ENCODE measurements around the gene COPS4. TPM values are rescaled to one million over a fixed set of nuclear protein-coding genes. Genes with fewer than 3 reads are reported as not detected.

COPS4 gene
- total RNA-seq, 2 donors from 2014 or later = 50.5 to 56.9 TPM

DNA sequence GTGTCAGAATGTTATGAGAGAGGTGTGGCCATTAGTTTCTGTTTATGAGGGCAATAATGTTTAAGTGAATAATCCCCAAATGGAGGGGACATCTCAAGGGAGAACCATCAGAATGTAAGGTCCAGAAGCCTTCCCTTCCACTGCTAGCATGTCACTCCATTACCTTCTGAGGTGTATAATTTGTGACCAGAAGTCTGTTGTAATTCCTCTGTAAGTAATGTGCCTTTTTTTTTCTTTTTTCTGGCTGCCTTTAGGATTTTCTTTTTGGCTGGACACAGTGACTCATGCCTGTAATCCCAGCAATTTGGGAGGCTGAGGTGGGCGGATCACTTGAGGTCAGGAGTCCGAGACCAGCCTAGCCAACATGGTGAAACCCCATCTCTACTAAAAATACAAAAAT is 10.8 kb upstream of the COPS4 start:
- no peak overlapping the region for H3K27ac ChIP-seq
- H3K4me3 ChIP-seq = no peak overlapping the region
- 91% methylated on average over 2 of the region's 2 CpGs for WGBS
- H3K9me3 ChIP-seq = no peaks in the 10 kb centered on the region
- no peak for TF ChIP-seq CTCF (IDR thresholded peaks at IDR 0.05)
- no peak for TF ChIP-seq POLR2AphosphoS5 (IDR thresholded peaks at IDR 0.05)
- no peak for TF ChIP-seq POLR2A (IDR thresholded peaks at IDR 0.05)
- H3K36me3 ChIP-seq = no peaks in the 10 kb centered on the region
- DNase-seq (ENCODE audit: low spot score) = no peak
- intact Hi-C loops (cut with DNase I) = no loop called here
- no peaks in the 10 kb centered on the region for H3K4me1 ChIP-seq (replicated peaks)
- H3K27me3 ChIP-seq (replicated peaks; ENCODE audit: insufficient read depth) = no peaks in the 10 kb centered on the region

DNA sequence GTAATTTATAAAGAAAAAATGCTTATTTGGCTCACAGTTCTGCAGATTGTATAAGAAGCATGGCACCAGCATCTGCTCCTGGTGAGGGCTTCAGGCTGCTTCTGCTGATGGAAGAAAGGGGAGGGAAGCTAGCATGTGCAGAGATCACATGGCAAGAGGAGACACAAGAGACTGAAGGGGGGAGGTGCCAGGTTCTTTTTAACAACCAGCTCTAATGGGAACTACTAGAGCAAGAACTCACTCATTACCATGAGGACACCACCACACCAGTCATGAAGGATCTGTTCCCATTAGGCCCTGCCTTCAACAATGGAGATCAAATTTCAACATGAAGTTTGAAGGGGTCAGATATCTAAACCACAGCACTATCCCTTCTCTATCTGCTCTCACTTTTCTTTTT is 9.4 kb upstream of the COPS4 start:
- no peaks in the 10 kb centered on the region for H3K9me3 ChIP-seq
- no peaks in the 10 kb centered on the region for H3K27me3 ChIP-seq (replicated peaks; ENCODE audit: insufficient read depth)
- TF ChIP-seq POLR2A (IDR thresholded peaks at IDR 0.05) (no peak), CTCF (IDR thresholded peaks at IDR 0.05) (no peak), POLR2AphosphoS5 (IDR thresholded peaks at IDR 0.05) (no peak)
- no peak overlapping the region for H3K4me3 ChIP-seq
- H3K4me1 ChIP-seq (replicated peaks) = no peaks in the 10 kb centered on the region
- intact Hi-C loops (cut with DNase I) = no loop called here
- H3K27ac ChIP-seq = no peak overlapping the region
- no peaks in the 10 kb centered on the region for H3K36me3 ChIP-seq
- no peak for DNase-seq (ENCODE audit: low spot score)

DNA sequence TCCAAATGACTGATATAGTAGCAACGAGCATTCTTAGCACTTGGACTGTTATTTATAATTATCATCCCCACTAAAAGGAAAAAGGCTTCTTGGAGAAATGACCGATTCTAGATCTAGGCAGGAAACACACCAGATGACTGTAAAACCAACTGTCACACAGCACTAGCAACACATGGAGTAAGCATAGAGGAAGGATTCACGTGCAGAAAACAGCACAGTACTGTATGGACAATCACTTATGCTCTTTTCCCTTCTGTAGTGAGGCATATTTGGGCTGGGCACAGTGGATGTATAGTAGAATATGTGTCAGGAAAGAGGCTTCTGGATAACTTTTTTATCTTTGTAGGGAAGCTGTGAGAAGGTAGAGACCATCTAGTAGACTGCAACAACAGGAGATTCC is 6.0 kb upstream of the COPS4 start:
- TF ChIP-seq CTCF (IDR thresholded peaks at IDR 0.05) = no peak
- no peak for TF ChIP-seq POLR2AphosphoS5 (IDR thresholded peaks at IDR 0.05)
- no peak for TF ChIP-seq POLR2A (IDR thresholded peaks at IDR 0.05)
- DNase-seq (ENCODE audit: low spot score) = no peak
- Histone ChIP-seq H3K27me3 (replicated peaks; ENCODE audit: insufficient read depth) (no peaks in the 10 kb centered on the region), H3K9me3 (no peaks in the 10 kb centered on the region), H3K4me3 (no peak overlapping the region), H3K36me3 (no peaks in the 10 kb centered on the region), H3K27ac (no peak overlapping the region), H3K4me1 (replicated peaks) (no peaks in the 10 kb centered on the region)
- WGBS = 57% methylated on average over 3 of the region's 3 CpGs
- intact Hi-C loops (cut with DNase I) = no loop called here

DNA sequence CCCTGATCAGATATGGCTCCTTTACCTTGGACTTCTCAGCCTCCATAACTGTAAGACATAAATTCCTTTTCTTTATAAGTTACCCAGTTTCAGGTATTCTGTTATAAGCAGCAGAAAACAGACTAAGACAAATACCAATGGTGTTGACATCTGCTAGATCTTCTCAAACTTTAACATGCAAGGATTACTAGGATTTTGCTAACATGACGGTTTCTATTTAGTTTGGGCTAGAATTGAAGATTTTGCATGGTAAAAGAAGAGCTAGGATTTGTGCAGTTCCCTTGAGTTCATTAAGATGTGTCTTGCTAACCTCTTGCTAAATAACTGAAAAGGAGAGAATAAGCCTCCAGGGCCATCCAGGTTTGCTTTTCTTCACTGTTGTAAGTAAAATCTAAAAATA is 5.3 kb upstream of the COPS4 start:
- intact Hi-C loops (cut with DNase I) = loop anchor here (10.0 kb wide), 3 partner anchors 565 to 655 kb away; partner anchors contain the start of genes ENOPH1, HNRNPD and HNRNPDL
- TF ChIP-seq POLR2A (IDR thresholded peaks at IDR 0.05) = no peak
- Histone ChIP-seq H3K9me3 (no peaks in the 10 kb centered on the region), H3K27me3 (replicated peaks; ENCODE audit: insufficient read depth) (no peaks in the 10 kb centered on the region), H3K27ac (no peak overlapping the region), H3K4me1 (replicated peaks) (no peaks in the 10 kb centered on the region), H3K4me3 (no peak overlapping the region), H3K36me3 (no peaks in the 10 kb centered on the region)
- 80% methylated on average over 1 of the region's 1 CpG for WGBS
- no peak for DNase-seq (ENCODE audit: low spot score)

- 73% methylated on average over 5 of the region's 5 CpGs for WGBS
- no peaks in the 10 kb centered on the region for H3K4me1 ChIP-seq (replicated peaks)
- no peak for DNase-seq (ENCODE audit: low spot score)
- no peaks in the 10 kb centered on the region for H3K27me3 ChIP-seq (replicated peaks; ENCODE audit: insufficient read depth)
- H3K4me3 ChIP-seq = no peak overlapping the region
- no peak overlapping the region for H3K27ac ChIP-seq
- no peaks in the 10 kb centered on the region for H3K9me3 ChIP-seq
- no peak for TF ChIP-seq CTCF (IDR thresholded peaks at IDR 0.05)
- no peak for TF ChIP-seq POLR2A (IDR thresholded peaks at IDR 0.05)
- TF ChIP-seq POLR2AphosphoS5 (IDR thresholded peaks at IDR 0.05) = no peak
- intact Hi-C loops (cut with DNase I) = loop anchor here (10.0 kb wide), 3 partner anchors 572 to 662 kb away; partner anchors contain the start of genes ENOPH1, HNRNPD and HNRNPDL
- H3K36me3 ChIP-seq = no peaks in the 10 kb centered on the region
These were observed 2.1 kb downstream of the COPS4 start for GRCh38 chr4:83036991-83037665.
